Measurements from ENCODE around the gene YPEL3.

The YPEL3 gene

GRCh38 chr16:30068333-30068732 is 27.7 kb downstream of the YPEL3 start:
- DNase-seq, result no peak

GRCh38 chr16:30067584-30067916 is 28.5 kb downstream of the YPEL3 start:
- no peak for DNase-seq

- no peak for DNase-seq
Measured at GRCh38 chr16:30066761-30067583, 29.0 kb downstream of the YPEL3 start.

- DNase-seq, result no peak
Measured at GRCh38 chr16:30065943-30066760, 29.9 kb downstream of the YPEL3 start.

- DNase-seq, result peak; percentile 99
Measured at GRCh38 chr16:30065102-30065942, 30.7 kb downstream of the YPEL3 start, which contains the start of gene ALDOA. Gene ALDOA (plus strand): TSS chr16:30065760. CDS start chr16:30066898, 1,138 bp downstream.

GRCh38 chr16:30064729-30065101 is 31.3 kb downstream of the YPEL3 start:
- DNase-seq, result no peak

GRCh38 chr16:30063893-30064728 is 31.9 kb downstream of the YPEL3 start:
- peak; percentile 69 for DNase-seq

- DNase-seq, result no peak
Measured at GRCh38 chr16:30063278-30063892, 32.6 kb downstream of the YPEL3 start.

GRCh38 chr16:30060836-30061554 is 35.0 kb downstream of the YPEL3 start:
- no peak for DNase-seq

- DNase-seq, result no peak
Measured at GRCh38 chr16:30060346-30060745, 35.7 kb downstream of the YPEL3 start.

GRCh38 chr16:30054959-30055553 is 41.0 kb downstream of the YPEL3 start:
- DNase-seq, result peak; percentile 28

GRCh38 chr16:30054451-30054850 is 41.6 kb downstream of the YPEL3 start:
- no peak for DNase-seq

- no peak for DNase-seq
Measured at GRCh38 chr16:30053376-30054015, 42.5 kb downstream of the YPEL3 start.

- peak; percentile 86 for DNase-seq
Measured at GRCh38 chr16:30052671-30053372, 43.2 kb downstream of the YPEL3 start.

GRCh38 chr16:30051518-30051917 is 44.5 kb downstream of the YPEL3 start:
- DNase-seq, result no peak

GRCh38 chr16:30049871-30050270 is 46.1 kb downstream of the YPEL3 start:
- DNase-seq, result no peak

- DNase-seq, result no peak
Measured at GRCh38 chr16:30046588-30046987, 49.4 kb downstream of the YPEL3 start.

GRCh38 chr16:30046178-30046577 is 49.8 kb downstream of the YPEL3 start:
- DNase-seq, result no peak

Measured in GDM1 (cell line).